HG03066 (cell line): ENCODE data around the gene DISP3.

Source experiments
- ATAC-seq: cut with Tn5 transposase; IDR thresholded peaks from one replicate; pipeline ENCODE4 v1.9.1; 2021; ENCODE audit warnings: low read depth; ENCODE audit not compliant: unreplicated experiment

The DISP3 gene

GRCh38 chr1:11507309-11507708 lies 28.4 kb downstream of the DISP3 start:
- ATAC-seq: no peak

GRCh38 chr1:11513681-11514080 lies 34.7 kb downstream of the DISP3 start:
- ATAC-seq: no peak

GRCh38 chr1:11514366-11514765 lies 35.4 kb downstream of the DISP3 start:
- ATAC-seq: no peak

- ATAC-seq: no peak
These were observed 36.7 kb downstream of the DISP3 start for GRCh38 chr1:11515368-11516300.

- ATAC-seq: no peak
These were observed 38.1 kb downstream of the DISP3 start for GRCh38 chr1:11516961-11517635.

- ATAC-seq: no peak
These were observed 39.2 kb downstream of the DISP3 start for GRCh38 chr1:11518016-11518701.

- ATAC-seq: no peak
These were observed 40.1 kb downstream of the DISP3 start for GRCh38 chr1:11518791-11519628.

GRCh38 chr1:11519629-11520031 lies 40.7 kb downstream of the DISP3 start:
- no peak for ATAC-seq

GRCh38 chr1:11520531-11521233 lies 41.7 kb downstream of the DISP3 start:
- no peak for ATAC-seq

- no peak for ATAC-seq
These were observed 42.8 kb downstream of the DISP3 start for GRCh38 chr1:11521582-11522399.

- no peak for ATAC-seq
These were observed 43.7 kb downstream of the DISP3 start for GRCh38 chr1:11522400-11523235.

- ATAC-seq: no peak
These were observed 44.3 kb downstream of the DISP3 start for GRCh38 chr1:11523261-11523660.

- ATAC-seq: no peak
These were observed 45.0 kb downstream of the DISP3 start for GRCh38 chr1:11523746-11524464.

- no peak for ATAC-seq
These were observed 45.7 kb downstream of the DISP3 start for GRCh38 chr1:11524465-11525150.

GRCh38 chr1:11525151-11525505 lies 46.2 kb downstream of the DISP3 start:
- no peak for ATAC-seq

- ATAC-seq: no peak
These were observed 46.6 kb downstream of the DISP3 start for GRCh38 chr1:11525516-11525915.
